Skeletal muscle cell (primary cell): ENCODE data around the gene CCDC178.
"Not testable (repeated sequence)": the region's sequence is repeated elsewhere in the genome, so short reads cannot be mapped to it uniquely, and the experiment has no call there.

Source experiments
- DNase-seq: peaks from one replicate; pipeline ENCODE4 v3.0.0-alpha.2; 2010; ENCODE audit warnings: low read depth
- H3K4me3 ChIP-seq: 2 replicates; pipeline ENCODE4 v1.5.1; 2011; ENCODE audit warnings: low read depth, mild to moderate bottlenecking, control low read depth, low read length, moderate library complexity

The CCDC178 gene, protein sequence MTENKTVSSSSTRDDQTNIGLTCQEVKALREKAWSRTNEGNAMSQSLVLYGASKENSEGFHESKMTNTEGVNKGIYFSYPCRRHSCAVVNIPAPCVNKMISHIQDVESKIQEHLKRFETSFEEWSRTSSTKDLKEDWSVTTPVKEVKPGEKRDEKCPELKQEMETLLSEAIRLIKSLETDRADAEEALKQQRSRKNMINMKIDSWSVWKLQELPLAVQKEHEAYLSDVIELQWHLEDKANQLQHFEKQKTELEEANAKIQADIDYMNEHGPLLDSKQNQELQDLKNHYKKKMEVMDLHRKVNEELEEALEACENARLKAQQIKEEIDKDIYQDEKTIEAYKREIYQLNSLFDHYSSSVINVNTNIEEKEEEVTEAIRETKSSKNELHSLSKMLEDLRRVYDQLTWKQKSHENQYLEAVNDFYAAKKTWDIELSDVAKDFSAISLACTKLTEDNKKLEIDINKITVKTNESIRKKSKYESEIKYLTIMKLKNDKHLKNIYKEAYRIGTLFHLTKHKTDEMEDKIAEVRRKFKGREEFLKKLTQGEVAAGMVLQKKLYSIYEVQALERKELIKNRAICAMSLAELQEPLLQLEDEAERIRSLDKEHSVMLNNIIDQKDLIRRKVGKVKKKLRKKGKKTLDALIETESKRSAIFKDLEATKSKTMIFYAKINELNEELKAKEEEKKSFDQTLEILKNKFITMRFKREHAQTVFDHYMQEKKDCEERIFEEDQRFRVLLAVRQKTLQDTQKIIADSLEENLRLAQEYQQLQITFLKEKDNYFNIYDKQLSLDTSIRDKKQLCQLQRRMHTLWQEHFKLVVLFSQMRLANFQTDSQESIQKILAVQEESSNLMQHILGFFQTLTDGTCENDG

GRCh38 chr18:33440060-33441043 lies at the start of gene CCDC178:
Gene CCDC178, minus strand, starts transcription at chr18:33440721. Its CDS starts 28,633 bp downstream, at chr18:33412088.
- DNase-seq, result peak; percentile 42
- H3K4me3 ChIP-seq, result peak within 1 kb of the TSS; percentile 56

DNA sequence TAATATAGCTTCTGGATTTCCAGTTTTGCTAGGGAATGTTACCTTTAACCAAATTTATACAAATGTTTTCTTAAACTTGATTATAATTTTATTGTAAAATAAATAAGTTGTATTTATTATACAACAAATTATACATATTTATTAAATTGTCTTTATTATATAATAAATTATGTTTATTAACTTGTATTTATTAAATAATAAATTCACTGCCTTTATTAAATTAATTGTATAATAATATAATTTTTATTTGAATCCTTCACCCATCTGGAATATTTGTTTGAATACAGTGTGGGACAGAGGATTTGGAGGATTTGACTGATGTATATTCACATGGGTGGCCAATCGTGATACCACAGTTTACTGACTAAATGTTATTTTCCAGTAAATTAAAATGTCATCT lies 43.4 kb upstream of the CCDC178 start:
- no peak overlapping the region for H3K4me3 ChIP-seq
- no peak for DNase-seq

DNA sequence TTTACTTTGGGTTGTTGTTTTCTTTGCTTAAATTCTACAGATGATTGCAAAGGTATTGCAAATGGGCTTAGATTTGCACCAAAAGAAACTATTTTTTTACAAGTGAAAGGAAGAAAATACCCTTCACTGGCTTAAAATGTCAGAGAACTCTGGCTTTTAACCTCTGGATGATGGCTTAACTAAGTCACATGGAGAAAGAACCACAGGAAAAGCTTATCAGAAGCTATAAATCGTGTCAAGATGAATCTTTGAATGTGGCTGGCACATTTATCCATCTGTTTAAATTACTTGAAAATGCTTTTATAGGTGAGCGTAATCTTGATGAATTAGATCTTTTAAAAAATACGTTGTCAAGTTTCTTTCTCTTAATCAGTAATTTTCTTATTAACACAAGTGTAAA lies 32.0 kb upstream of the CCDC178 start:
- H3K4me3 ChIP-seq, result no peak overlapping the region
- no peak for DNase-seq

DNA sequence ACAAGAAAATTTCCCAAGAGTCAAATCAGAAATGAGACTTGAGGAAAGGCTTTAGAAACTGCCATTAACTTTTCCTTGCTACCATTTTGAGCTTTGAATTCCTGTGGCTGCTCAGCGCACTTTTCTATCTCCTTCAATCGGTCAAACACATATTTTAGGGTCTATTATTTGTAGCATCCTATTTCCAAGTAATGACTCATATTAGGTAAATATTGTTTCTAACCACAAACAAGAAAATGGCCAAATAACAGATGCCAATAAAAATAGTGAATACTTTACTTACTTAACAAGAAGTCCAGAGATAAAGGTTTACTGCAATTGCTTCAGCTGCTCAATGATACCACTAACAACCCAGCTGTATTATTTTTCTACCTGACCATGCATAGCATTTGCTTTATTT lies 29.7 kb upstream of the CCDC178 start:
- H3K4me3 ChIP-seq, result no peak overlapping the region
- DNase-seq, result peak; percentile 42

DNA sequence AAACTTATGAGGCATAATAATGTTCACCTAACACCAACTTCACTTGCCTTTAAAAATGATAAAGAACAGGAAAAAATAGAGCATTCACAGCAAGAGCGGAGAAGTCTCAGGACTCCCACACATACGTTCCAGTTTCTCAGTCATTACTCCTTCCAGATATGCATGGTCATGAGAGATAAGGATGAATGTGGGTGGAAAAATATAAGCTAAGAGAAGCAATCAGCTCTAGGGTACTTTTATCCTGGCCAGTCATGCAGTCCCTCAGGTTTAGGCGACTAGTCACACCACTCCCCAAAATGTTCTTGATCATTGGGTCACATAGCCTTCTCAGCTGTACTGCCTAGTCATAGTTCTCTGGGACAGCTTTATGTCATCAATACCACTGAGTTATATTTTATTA lies 29.2 kb upstream of the CCDC178 start:
- no peak for DNase-seq
- H3K4me3 ChIP-seq, result no peak overlapping the region

- no peak overlapping the region for H3K4me3 ChIP-seq
- DNase-seq, result peak; percentile 7
These were observed 27.0 kb upstream of the CCDC178 start for GRCh38 chr18:33467531-33467930.

GRCh38 chr18:33466822-33467221 lies 26.3 kb upstream of the CCDC178 start:
- DNase-seq, result no peak

DNA sequence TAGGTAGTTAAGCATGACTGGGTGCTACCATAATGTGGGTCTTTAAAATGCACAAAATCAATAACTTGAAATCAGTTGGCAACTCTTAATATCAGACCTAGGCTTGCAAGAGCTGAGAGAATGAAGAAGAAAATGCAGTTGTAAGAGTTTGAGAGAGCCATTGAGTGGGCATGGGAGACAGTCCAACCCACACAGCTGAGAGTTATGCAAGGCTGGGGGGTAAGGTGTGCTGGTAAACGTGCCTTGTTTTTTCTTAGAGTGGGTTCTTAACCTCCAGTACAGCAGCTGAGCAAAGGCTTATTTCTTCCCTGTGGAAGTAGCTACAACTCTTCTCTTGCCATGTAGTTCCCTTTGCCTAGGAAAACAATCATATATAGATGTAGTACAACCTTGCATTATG lies 20.2 kb upstream of the CCDC178 start:
- DNase-seq, result no peak
- no peak overlapping the region for H3K4me3 ChIP-seq

More at GRCh38 chr18:33466822-33467221, 26.3 kb upstream of the CCDC178 start:
- no peak overlapping the region for H3K4me3 ChIP-seq

DNA sequence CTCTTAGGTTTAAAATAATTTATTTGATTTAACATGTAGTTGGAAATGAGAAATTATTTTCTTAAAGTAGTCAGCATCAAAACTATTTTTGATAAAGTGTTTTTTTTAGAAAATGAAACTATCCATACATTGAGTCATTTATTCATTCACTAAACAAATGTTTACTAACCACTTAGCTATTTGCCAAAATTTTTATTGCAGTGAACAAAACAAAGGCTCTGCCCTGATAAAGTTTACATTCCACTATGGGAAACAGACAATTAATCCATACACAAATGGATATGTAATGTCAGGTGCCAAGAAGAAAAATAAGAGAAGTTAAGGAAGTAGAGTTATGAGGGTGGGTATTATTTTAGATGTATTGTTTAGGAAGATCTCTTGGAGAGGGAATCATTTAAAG lies 19.1 kb upstream of the CCDC178 start:
- no peak overlapping the region for H3K4me3 ChIP-seq
- no peak for DNase-seq

DNA sequence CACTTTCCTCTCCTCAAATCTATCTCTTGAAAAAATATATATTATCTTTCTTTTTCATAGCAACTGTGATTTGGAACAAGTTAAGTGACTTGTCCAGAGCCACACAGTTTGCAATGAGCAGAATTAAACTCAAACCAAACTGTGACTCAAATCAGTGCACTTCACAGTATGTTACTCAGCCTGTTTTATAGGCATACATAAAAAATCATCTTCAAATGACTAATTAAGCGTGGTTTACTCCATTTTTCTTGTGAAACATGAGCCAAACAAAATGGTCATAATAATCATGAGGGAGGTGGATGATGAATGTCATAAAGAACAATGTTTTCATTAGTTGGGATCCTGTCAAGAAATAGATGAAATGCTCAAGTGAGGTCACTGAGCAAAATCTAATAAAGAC lies 6.1 kb upstream of the CCDC178 start:
- DNase-seq, result no peak
- no peak overlapping the region for H3K4me3 ChIP-seq

DNA sequence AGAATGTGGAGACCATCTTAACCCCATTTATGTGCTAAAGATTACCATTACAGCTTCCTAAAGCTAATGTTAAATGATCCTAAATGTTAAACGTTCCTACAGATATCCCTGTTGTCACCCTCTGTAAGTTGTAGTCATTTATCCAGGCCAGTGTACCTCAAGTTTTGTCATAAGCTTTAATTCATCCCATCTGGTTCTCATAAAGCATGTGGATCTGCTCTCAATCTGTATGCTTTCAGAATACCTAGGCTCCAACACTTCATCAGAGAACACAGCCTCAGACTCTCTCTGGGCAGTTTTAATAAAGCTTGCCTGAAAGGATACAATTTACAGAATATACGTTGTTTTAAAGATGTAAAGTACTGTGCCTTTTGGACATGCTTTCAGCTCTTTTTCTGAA lies 4.2 kb upstream of the CCDC178 start:
- no peak overlapping the region for H3K4me3 ChIP-seq
- no peak for DNase-seq

DNA sequence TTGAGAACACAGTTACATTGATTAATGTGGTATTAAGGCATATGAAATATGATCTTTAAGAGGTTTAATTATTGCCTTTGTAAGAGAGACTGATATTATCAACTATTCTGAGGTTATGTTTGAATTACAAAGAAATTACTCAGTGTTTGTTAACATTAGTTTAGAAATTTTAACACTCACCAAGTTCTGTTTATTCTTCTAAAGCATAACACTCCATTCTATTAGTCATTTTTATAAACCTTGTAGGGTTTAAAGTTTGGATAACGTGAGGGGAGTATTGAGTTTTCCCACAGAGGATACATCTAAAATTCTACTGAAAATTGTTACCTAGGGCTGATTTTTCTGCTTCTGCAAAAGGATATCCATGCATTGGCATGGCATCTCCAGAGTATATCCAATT lies 7.7 kb downstream of the CCDC178 start:
- H3K4me3 ChIP-seq, result no peak overlapping the region
- no peak for DNase-seq

DNA sequence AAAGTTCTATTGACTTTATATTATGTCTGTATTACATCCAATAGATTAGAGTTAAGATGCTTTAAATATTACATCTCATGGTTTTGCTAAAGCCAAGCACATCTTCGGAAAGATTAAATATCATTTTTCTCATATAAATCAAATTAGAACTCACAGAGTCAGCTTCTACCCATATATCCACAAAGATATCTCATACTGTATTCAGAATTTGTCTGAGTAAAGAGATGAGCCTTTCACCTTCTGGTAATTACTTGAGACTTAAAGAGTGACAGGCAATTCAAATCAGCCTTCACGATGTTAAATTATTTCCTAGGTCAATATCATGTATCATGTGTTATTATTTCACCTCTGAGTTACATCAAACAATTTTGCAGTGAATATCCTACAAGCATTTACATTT lies 13.0 kb downstream of the CCDC178 start:
- DNase-seq, result no peak
- no peak overlapping the region for H3K4me3 ChIP-seq

DNA sequence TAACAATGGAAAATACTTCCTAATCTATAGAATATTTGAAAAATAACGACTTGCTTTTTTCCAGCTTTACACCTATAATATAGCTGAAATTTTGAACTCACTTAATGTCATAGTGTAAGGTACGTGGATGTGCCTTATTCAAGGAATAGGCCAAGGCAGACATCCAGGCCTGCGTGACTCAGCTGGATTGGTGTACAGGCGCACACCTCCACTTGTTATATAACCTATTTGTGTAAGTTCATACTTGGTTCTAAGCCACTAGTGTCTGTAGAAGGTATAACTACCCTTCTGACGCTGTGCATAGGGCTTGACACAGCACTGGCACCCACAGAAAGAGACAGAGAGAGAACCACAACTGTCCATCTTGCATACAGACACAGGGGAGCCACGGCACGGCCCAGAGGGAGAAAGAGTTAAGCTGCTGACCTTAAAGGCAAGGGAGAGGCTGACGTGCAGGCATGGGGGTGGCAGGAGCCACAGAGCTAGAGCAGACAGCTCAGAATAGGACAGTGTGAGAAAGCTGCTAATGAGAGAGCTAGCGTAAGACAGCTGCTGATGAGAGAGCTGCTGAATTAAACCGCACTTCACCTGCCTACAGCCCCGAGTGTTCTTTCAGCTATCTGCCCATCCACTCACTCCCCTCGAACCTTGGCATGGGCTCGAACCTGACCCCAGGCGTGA lies 16.1 kb downstream of the CCDC178 start:
- no peak for DNase-seq
- no peak overlapping the region for H3K4me3 ChIP-seq

GRCh38 chr18:33421225-33421624 lies 19.3 kb downstream of the CCDC178 start:
- no peak for DNase-seq
- no peak overlapping the region for H3K4me3 ChIP-seq

DNA sequence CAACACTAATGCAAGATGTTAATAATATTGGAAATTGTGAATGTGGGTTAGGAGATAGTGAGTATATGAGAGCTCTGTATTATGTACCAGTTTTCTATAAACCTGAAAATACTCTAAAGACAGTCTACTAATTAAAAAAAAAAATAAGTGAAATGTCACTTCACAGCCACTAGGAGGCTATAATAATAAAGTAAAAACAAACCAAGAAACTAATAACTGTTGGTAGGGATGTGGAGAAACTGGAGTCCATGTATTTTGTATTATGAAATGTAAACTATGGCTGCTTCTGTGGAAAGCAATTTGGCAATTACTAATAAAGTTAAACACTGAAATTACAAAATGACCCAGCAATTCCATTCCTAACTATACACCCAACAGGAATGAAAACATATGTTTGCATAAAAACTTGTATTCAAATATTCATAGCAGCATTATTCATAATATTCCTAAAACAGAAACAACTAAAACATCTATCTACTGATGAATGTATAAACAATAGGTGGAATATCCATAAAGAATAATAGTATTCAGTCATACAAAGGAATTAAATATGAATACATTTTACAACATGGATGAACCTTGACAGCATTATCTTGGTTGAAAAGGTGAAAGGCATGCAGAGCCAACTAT lies 36.2 kb downstream of the CCDC178 start:
- DNase-seq, result no peak
- H3K4me3 ChIP-seq, result no peak overlapping the region

GRCh38 chr18:33398939-33399338 lies 41.6 kb downstream of the CCDC178 start:
- H3K4me3 ChIP-seq, DNase-seq: not testable (repeated sequence)

DNA sequence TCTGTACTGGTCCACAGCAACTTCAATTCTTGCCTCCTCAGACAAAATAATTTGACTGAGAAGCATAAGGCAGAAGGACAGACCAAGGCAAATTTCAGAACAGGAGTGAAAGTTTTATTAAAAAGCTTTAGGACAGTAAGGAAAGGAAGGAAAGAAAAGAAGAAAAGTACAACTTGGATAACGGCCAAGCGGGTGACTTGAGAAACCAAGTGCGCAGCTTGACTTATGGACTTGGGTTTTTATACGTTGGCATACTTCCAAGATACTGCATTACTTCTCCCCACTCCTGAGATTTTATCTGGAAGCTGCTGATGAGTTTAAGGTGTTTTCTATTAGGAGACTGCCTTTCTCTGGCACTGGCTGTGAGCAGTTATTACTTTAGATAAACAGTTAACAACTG lies 64.7 kb downstream of the CCDC178 start:
- H3K4me3 ChIP-seq, result no peak overlapping the region
- no peak for DNase-seq

- DNase-seq, result no peak
- H3K4me3 ChIP-seq, result no peak overlapping the region
These were observed 68.1 kb downstream of the CCDC178 start for GRCh38 chr18:33372442-33372841.
